HCT116 (cell line): ENCODE data around the gene SNPH. TPM values are rescaled to one million over a fixed set of nuclear protein-coding genes. Genes with fewer than 3 reads are reported as not detected.

Experiments
- ATAC-seq: fragments of 200-7000 bp; cut with Tn5 transposase; 2 replicates; pipeline ENCODE4 v1.9.1; 2020; ENCODE audit warnings: mild to moderate bottlenecking, moderate library complexity
- BruUV-seq: library from RNA; stranded (reverse); fragments of 400-500 nt; replicated peaks from 2 replicates; lab custom pipeline; 2021; lab: Mats Ljungman, UMichigan
- CTCF ChIA-PET: fragments of 300-600 bp; sonication (Branson Sonifier 250); formaldehyde crosslinking; loops from one replicate; lab custom pipeline; 2021; ENCODE audit warnings: antibody characterized with exemption; lab: Charles Lee
- POLR2A ChIA-PET: fragments of 300-600, 350-600 bp; sonication (Branson Sonifier 250); formaldehyde crosslinking; loops from one replicate; lab custom pipeline; 2021; ENCODE audit warnings: antibody characterized with exemption; lab: Charles Lee
- RAD21 ChIA-PET, 2 experiments: fragments of 300-600 bp; sonication (Branson Sonifier 250); formaldehyde crosslinking; loops; one replicate each; lab custom pipeline; 2023; ENCODE audit warnings: low total read pairs in 2 of 2; ENCODE audit not compliant: uncharacterized antibody in 2 of 2, unreplicated experiment in 2 of 2, low non-redundant PET in 1 of 2; lab: Charles Lee
- DNase-seq: peaks from one replicate; pipeline ENCODE4 v3.0.0-alpha.2; 2010; ENCODE audit warnings: low read depth, low spot score
- H2AFZ ChIP-seq: fragments of 200-600 bp; shearing (Covaris generic), sonication (generic); 2 replicates; pipeline ENCODE4 v1.6.1; 2017; ENCODE audit warnings: low read depth, mixed run types, mixed read lengths, antibody characterized with exemption, low read length; ENCODE audit not compliant: poor library complexity, severe bottlenecking
- H3K27ac ChIP-seq: 2 replicates; pipeline ENCODE4 v1.5.1; 2012; ENCODE audit warnings: low read depth, low read length
- H3K27me3 ChIP-seq: fragments of 200-600 bp; sonication (generic); 2 replicates; pipeline ENCODE4 v1.6.1; 2016; ENCODE audit warnings: mixed run types, low read length, mixed read lengths; ENCODE audit not compliant: insufficient read depth
- H3K36me3 ChIP-seq, 2 experiments: fragments of 200-500 bp in 1 of 2; fragments of 200-600 bp in 1 of 2; sonication (Bioruptor generic) in 1 of 2; sonication (generic) in 1 of 2; 2 replicates each; pipeline versions ENCODE4 v1.5.1 to v1.6.1; 2014 to 2016; ENCODE audit warnings: low read length in 2 of 2, inconsistent platforms in 1 of 2, mixed read lengths in 1 of 2, mixed run types in 1 of 2; ENCODE audit not compliant: insufficient read depth in 2 of 2, control insufficient read depth in 1 of 2
- H3K4me1 ChIP-seq, 2 experiments: fragments of 200-600 bp in 1 of 2; sonication (generic) in 1 of 2; 2 replicates each; pipeline versions ENCODE4 v1.5.1 to v1.6.1; 2012 to 2017; ENCODE audit warnings: low read length in 2 of 2, inconsistent platforms in 1 of 2, mild to moderate bottlenecking in 1 of 2, mixed read lengths in 1 of 2, mixed run types in 1 of 2, moderate library complexity in 1 of 2; ENCODE audit not compliant: insufficient read depth in 2 of 2, control insufficient read depth in 1 of 2
- H3K4me2 ChIP-seq: fragments of 200-600 bp; sonication (generic); 2 replicates; pipeline ENCODE4 v1.6.1; 2017; ENCODE audit warnings: mixed run types, low read length, mixed read lengths
- H3K4me3 ChIP-seq, 2 experiments: fragments of 200-600 bp in 1 of 2; sonication (generic) in 1 of 2; replicated peaks in 1 of 2; 2 replicates each; pipeline ENCODE4 v1.5.1; 2011 to 2016; ENCODE audit warnings: low read length in 2 of 2, control low read depth in 1 of 2, low read depth in 1 of 2, mild to moderate bottlenecking in 1 of 2, mixed read lengths in 1 of 2, mixed run types in 1 of 2
- H3K79me2 ChIP-seq: fragments of 200-600 bp; sonication (generic); 2 replicates; pipeline ENCODE4 v1.6.1; 2017; ENCODE audit warnings: mild to moderate bottlenecking, mixed run types, low read length, moderate library complexity, mixed read lengths; ENCODE audit not compliant: insufficient read depth
- H3K9ac ChIP-seq: fragments of 200-600 bp; sonication (generic); 2 replicates; pipeline ENCODE4 v1.6.1; 2016; ENCODE audit warnings: low read length, mixed read lengths
- H3K9me2 ChIP-seq: fragments of 200-600 bp; sonication (generic), shearing (Covaris generic); 2 replicates; pipeline ENCODE4 v1.6.1; 2017; ENCODE audit warnings: mixed run types, mild to moderate bottlenecking, moderate library complexity; ENCODE audit not compliant: insufficient read depth
- H3K9me3 ChIP-seq, 2 experiments: fragments of 200-500 bp in 1 of 2; fragments of 200-600 bp in 1 of 2; sonication (Bioruptor generic) in 1 of 2; sonication (generic) in 1 of 2; 2 replicates each; pipeline ENCODE4 v1.6.1; 2014 to 2017; ENCODE audit warnings: low read length in 2 of 2, mixed read lengths in 2 of 2, inconsistent platforms in 1 of 2, low read depth in 1 of 2, mild to moderate bottlenecking in 1 of 2, mixed run types in 1 of 2, moderate library complexity in 1 of 2; ENCODE audit not compliant: control insufficient read depth in 1 of 2, insufficient read depth in 1 of 2
- H4K20me1 ChIP-seq: fragments of 200-600 bp; sonication (generic), shearing (Covaris generic); 2 replicates; pipeline ENCODE4 v1.6.1; 2017; ENCODE audit warnings: mixed run types, mild to moderate bottlenecking, moderate library complexity; ENCODE audit not compliant: insufficient read depth
- ATF3 ChIP-seq: IDR thresholded peaks from 2 replicates; pipeline ENCODE4 v1.6.1; 2012
- CBX3 ChIP-seq: IDR thresholded peaks from 2 replicates; pipeline ENCODE4 v1.6.1; 2012; ENCODE audit warnings: low read depth
- ELF1 ChIP-seq: IDR thresholded peaks from 2 replicates; pipeline ENCODE4 v1.6.1; 2012; ENCODE audit warnings: low read depth, borderline replicate concordance
- EZH2 ChIP-seq: fragments of 200-600 bp; sonication (generic); IDR thresholded peaks from 2 replicates; pipeline ENCODE4 v1.6.1; 2017; ENCODE audit warnings: antibody characterized with exemption, mixed run types
- EZH2phosphoT487 ChIP-seq: fragments of 200-600 bp; IDR thresholded peaks from 2 replicates; pipeline ENCODE4 v1.6.1; 2018; ENCODE audit warnings: antibody characterized with exemption, borderline replicate concordance
- JUND ChIP-seq: IDR thresholded peaks from 2 replicates; pipeline ENCODE4 v1.6.1; 2012
- POLR2A ChIP-seq: IDR thresholded peaks from 2 replicates; pipeline ENCODE4 v1.7.0; 2011; ENCODE audit warnings: borderline replicate concordance; ENCODE audit not compliant: insufficient read depth, insufficient read length; ENCODE audit errors: extremely low read depth
- POLR2AphosphoS5 ChIP-seq: IDR thresholded peaks from 2 replicates; pipeline ENCODE4 v1.6.1; 2011; ENCODE audit warnings: mild to moderate bottlenecking, low read depth, low read length, moderate library complexity
- RAD21 ChIP-seq: IDR thresholded peaks from 2 replicates; pipeline ENCODE4 v1.6.1; 2012; ENCODE audit warnings: low read depth, mild to moderate bottlenecking
- REST ChIP-seq: IDR thresholded peaks from 2 replicates; pipeline ENCODE4 v1.6.1; 2012; ENCODE audit warnings: low read depth
- SIN3A ChIP-seq: IDR thresholded peaks from 2 replicates; pipeline ENCODE4 v1.6.1; 2012; ENCODE audit warnings: low read depth
- SP1 ChIP-seq: IDR thresholded peaks from 2 replicates; pipeline ENCODE4 v1.6.1; 2012; ENCODE audit warnings: low read depth
- SRF ChIP-seq: IDR thresholded peaks from 2 replicates; pipeline ENCODE4 v1.6.1; 2012; ENCODE audit warnings: low read depth
- TCF7L2 ChIP-seq: IDR thresholded peaks from 2 replicates; pipeline ENCODE4 v1.7.0; 2011; ENCODE audit warnings: borderline replicate concordance, inconsistent platforms; ENCODE audit not compliant: insufficient read depth, insufficient read length; ENCODE audit errors: extremely low read depth
- YY1 ChIP-seq: IDR thresholded peaks from 2 replicates; pipeline ENCODE4 v1.6.1; 2011; ENCODE audit warnings: low read length, low read depth, moderate library complexity, mild to moderate bottlenecking; ENCODE audit not compliant: insufficient replicate concordance; ENCODE audit errors: extremely low read depth
- intact Hi-C: fragments of 100-400 bp; cut with micrococcal nuclease; formaldehyde crosslinking; loops from 2 replicates; pipeline ENCODE4 v1.10.0; 2022
- total RNA-seq: library from RNA; stranded (reverse); gene quantifications from one replicate; pipeline ENCODE4 v1.2.1, GENCODE V29; 2021; ENCODE audit not compliant: unreplicated experiment
- TF ChIP-seq, protein P1 (sequence below): IDR thresholded peaks from 2 replicates; pipeline ENCODE4 v1.6.1; 2012
- TF ChIP-seq, protein P2 (sequence below): IDR thresholded peaks from 2 replicates; pipeline ENCODE4 v1.6.1; 2011; ENCODE audit warnings: mild to moderate bottlenecking, low read length, moderate library complexity; ENCODE audit not compliant: insufficient replicate concordance; ENCODE audit errors: extremely low read depth

Gene SNPH
- total RNA-seq, 1 experiment from 2014 or later = 3.2 TPM

GRCh38 chr20:1287787-1288569, 21.9 kb downstream of the SNPH start:
- H3K4me2 ChIP-seq = no peak overlapping the region

More at GRCh38 chr20:1287787-1288569, 21.9 kb downstream of the SNPH start:
- no peaks in the 10 kb centered on the region for H3K9me3 ChIP-seq
- H3K9me2 ChIP-seq = no peaks in the 10 kb centered on the region
- RAD21 ChIA-PET = no interaction called here
- POLR2A ChIA-PET = no interaction called here
- no peak overlapping the region for H3K9ac ChIP-seq
- H3K27me3 ChIP-seq = no peaks in the 10 kb centered on the region
- no peaks in the 10 kb centered on the region for H3K4me1 ChIP-seq
- no peak for DNase-seq
- H4K20me1 ChIP-seq = no peaks in the 10 kb centered on the region
- TF ChIP-seq JUND (no peak), EZH2phosphoT487 (no peak), EZH2 (no peak), RAD21 (no peak), TCF7L2 (no peak), SP1 (no peak), SIN3A (no peak), YY1 (no peak), POLR2AphosphoS5 (no peak), CBX3 (no peak), ATF3 (no peak), REST (no peak), SRF (no peak), ELF1 (no peak), POLR2A (no peak)
- TF ChIP-seq, protein P1, sequence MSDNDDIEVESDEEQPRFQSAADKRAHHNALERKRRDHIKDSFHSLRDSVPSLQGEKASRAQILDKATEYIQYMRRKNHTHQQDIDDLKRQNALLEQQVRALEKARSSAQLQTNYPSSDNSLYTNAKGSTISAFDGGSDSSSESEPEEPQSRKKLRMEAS = no peak
- TF ChIP-seq, protein P2, sequence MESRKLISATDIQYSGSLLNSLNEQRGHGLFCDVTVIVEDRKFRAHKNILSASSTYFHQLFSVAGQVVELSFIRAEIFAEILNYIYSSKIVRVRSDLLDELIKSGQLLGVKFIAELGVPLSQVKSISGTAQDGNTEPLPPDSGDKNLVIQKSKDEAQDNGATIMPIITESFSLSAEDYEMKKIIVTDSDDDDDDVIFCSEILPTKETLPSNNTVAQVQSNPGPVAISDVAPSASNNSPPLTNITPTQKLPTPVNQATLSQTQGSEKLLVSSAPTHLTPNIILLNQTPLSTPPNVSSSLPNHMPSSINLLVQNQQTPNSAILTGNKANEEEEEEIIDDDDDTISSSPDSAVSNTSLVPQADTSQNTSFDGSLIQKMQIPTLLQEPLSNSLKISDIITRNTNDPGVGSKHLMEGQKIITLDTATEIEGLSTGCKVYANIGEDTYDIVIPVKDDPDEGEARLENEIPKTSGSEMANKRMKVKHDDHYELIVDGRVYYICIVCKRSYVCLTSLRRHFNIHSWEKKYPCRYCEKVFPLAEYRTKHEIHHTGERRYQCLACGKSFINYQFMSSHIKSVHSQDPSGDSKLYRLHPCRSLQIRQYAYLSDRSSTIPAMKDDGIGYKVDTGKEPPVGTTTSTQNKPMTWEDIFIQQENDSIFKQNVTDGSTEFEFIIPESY = no peak
- no TSS peak for BruUV-seq
- CTCF ChIA-PET = no interaction called here
- no peak overlapping the region for H2AFZ ChIP-seq
- no peaks in the 10 kb centered on the region for H3K36me3 ChIP-seq
- no peak overlapping the region for H3K27ac ChIP-seq
- no peak overlapping the region for H3K4me3 ChIP-seq
- intact Hi-C loops = no loop called here
- H3K79me2 ChIP-seq = no peaks in the 10 kb centered on the region
- ATAC-seq = no peak
